ENCODE measurements around the gene SLC15A4. TPM values are rescaled to one million over a fixed set of nuclear protein-coding genes. Genes with fewer than 3 reads are reported as not detected.

Gene SLC15A4
- total and polyA plus RNA-seq, 7 experiments from 2014 or later, result 1.9 to 44.5 (median 11.0) TPM

GRCh38 chr12:128747441-128747840 lies 76.3 kb downstream of the SLC15A4 start:
- ChIA-PET POLR2A (no interaction called here), CTCF (no interaction called here)
- Histone ChIP-seq H3K9me3 (ENCODE audit: control insufficient read depth in 2 of 3, low read length in 3 of 3) (no peaks in the 10 kb centered on the region), H3K4me3 (ENCODE audit: low read length) (no peak overlapping the region), H3K36me3 (ENCODE audit: control insufficient read depth in 2 of 3, insufficient read depth in 3 of 3, low read length in 3 of 3) (no peaks in the 10 kb centered on the region), H3K27me3 (ENCODE audit: control insufficient read depth in 2 of 2, insufficient read depth in 2 of 2, low read length in 2 of 2) (no peaks in the 10 kb centered on the region), H3K4me1 (ENCODE audit: control insufficient read depth in 2 of 2, insufficient read depth in 2 of 2, low read length in 2 of 2) (peaks cover 0 to 58% of the 10 kb centered on the region in 2 donors), H3K27ac (ENCODE audit: low read depth, low read length) (no peak overlapping the region)
- Mint-ChIP-seq H3K36me3 (no peaks in the 10 kb centered on the region), H3K27me3 (peaks cover 0 to 19% (median 0%) of the 10 kb centered on the region in 5 donors), H3K4me1 (peaks cover 0 to 2% (median 0%) of the 10 kb centered on the region in 7 donors), H3K9me3 (peaks cover 0 to 4% (median 0%) of the 10 kb centered on the region in 11 donors), H3K4me3 (no peak overlapping the region), H3K27ac (no peak overlapping the region)
- DNase-seq (no peak), ATAC-seq (no peak)
- intact Hi-C loops (cut with micrococcal nuclease), result no loop called here

GRCh38 chr12:128745772-128746689 lies 77.7 kb downstream of the SLC15A4 start:
- no peak for DNase-seq
- H3K27ac ChIP-seq (ENCODE audit: low read depth, low read length), result no peak overlapping the region
- H3K9me3 ChIP-seq (ENCODE audit: control insufficient read depth in 2 of 3, low read length in 3 of 3), result no peaks in the 10 kb centered on the region
- peaks cover 0 to 3% (median 0%) of the 10 kb centered on the region in 7 donors for H3K4me1 Mint-ChIP-seq
- ChIA-PET CTCF (no interaction called here), POLR2A (no interaction called here)
- H3K27me3 ChIP-seq (ENCODE audit: control insufficient read depth in 2 of 2, insufficient read depth in 2 of 2, low read length in 2 of 2), result no peaks in the 10 kb centered on the region
- H3K4me1 ChIP-seq (ENCODE audit: control insufficient read depth in 2 of 2, insufficient read depth in 2 of 2, low read length in 2 of 2), result peaks cover 0 to 58% of the 10 kb centered on the region in 2 donors
- peak overlapping the region; percentile 19 for H3K4me3 ChIP-seq (ENCODE audit: low read length)
- peak overlapping the region in 1 of 10 donors; percentile 47 for H3K4me3 Mint-ChIP-seq
- ATAC-seq, result peak; percentile 67
- no peaks in the 10 kb centered on the region for H3K36me3 ChIP-seq (ENCODE audit: control insufficient read depth in 2 of 3, insufficient read depth in 3 of 3, low read length in 3 of 3)
- peaks cover 0 to 7% (median 0%) of the 10 kb centered on the region in 11 donors for H3K9me3 Mint-ChIP-seq
- H3K27ac Mint-ChIP-seq, result no peak overlapping the region
- peaks cover 0 to 4% (median 0%) of the 10 kb centered on the region in 5 donors for H3K36me3 Mint-ChIP-seq
- intact Hi-C loops (cut with micrococcal nuclease), result no loop called here
- H3K27me3 Mint-ChIP-seq, result peaks cover 0 to 25% (median 3%) of the 10 kb centered on the region in 5 donors

- H3K4me1 Mint-ChIP-seq, result peaks cover 0 to 3% (median 0%) of the 10 kb centered on the region in 7 donors
- ChIA-PET POLR2A (no interaction called here), CTCF (no interaction called here)
- Histone ChIP-seq H3K36me3 (ENCODE audit: control insufficient read depth in 2 of 3, insufficient read depth in 3 of 3, low read length in 3 of 3) (no peaks in the 10 kb centered on the region), H3K27me3 (ENCODE audit: control insufficient read depth in 2 of 2, insufficient read depth in 2 of 2, low read length in 2 of 2) (no peaks in the 10 kb centered on the region), H3K4me3 (ENCODE audit: low read length) (no peak overlapping the region), H3K4me1 (ENCODE audit: control insufficient read depth in 2 of 2, insufficient read depth in 2 of 2, low read length in 2 of 2) (peaks cover 0 to 57% of the 10 kb centered on the region in 2 donors), H3K9me3 (ENCODE audit: control insufficient read depth in 2 of 3, low read length in 3 of 3) (no peaks in the 10 kb centered on the region), H3K27ac (ENCODE audit: low read depth, low read length) (no peak overlapping the region)
- intact Hi-C loops (cut with micrococcal nuclease), result no loop called here
- H3K27me3 Mint-ChIP-seq, result peaks cover 0 to 25% (median 5%) of the 10 kb centered on the region in 5 donors
- no peak for DNase-seq
- H3K4me3 Mint-ChIP-seq, result no peak overlapping the region
- H3K36me3 Mint-ChIP-seq, result peaks cover 0 to 4% (median 0%) of the 10 kb centered on the region in 5 donors
- ATAC-seq, result no peak
- H3K9me3 Mint-ChIP-seq, result peaks cover 0 to 16% (median 6%) of the 10 kb centered on the region in 11 donors
- H3K27ac Mint-ChIP-seq, result no peak overlapping the region
Observed at GRCh38 chr12:128743916-128744315, 79.8 kb downstream of the SLC15A4 start.

Other genes with a start within 250 kb of the SLC15A4 start
- 10 to 100 TPM in 1 of 5 experiments, 1 to 10 TPM in 1, under 1 TPM in 2, not detected in 1; 0.11 to 16.9 (median 1.1) TPM for gene GLT1D1, start 29.5 kb upstream of the SLC15A4 start, total RNA-seq
- not detected for gene GLT1D1, start 29.5 kb upstream of the SLC15A4 start, polyA plus RNA-seq

All from naive thymus-derived CD4-positive, alpha-beta T cell (primary cell).